ENCODE measurements around the gene CASKIN1. TPM values are rescaled to one million over a fixed set of nuclear protein-coding genes. Genes with fewer than 3 reads are reported as not detected.

The CASKIN1 gene
- total and polyA plus RNA-seq, 10 of the 15 experiments (the other 5 are each of a cell fraction or from before 2014, with no cell fraction given): 0.03 to 0.33 (median 0.11) TPM; not detected in 5

DNA sequence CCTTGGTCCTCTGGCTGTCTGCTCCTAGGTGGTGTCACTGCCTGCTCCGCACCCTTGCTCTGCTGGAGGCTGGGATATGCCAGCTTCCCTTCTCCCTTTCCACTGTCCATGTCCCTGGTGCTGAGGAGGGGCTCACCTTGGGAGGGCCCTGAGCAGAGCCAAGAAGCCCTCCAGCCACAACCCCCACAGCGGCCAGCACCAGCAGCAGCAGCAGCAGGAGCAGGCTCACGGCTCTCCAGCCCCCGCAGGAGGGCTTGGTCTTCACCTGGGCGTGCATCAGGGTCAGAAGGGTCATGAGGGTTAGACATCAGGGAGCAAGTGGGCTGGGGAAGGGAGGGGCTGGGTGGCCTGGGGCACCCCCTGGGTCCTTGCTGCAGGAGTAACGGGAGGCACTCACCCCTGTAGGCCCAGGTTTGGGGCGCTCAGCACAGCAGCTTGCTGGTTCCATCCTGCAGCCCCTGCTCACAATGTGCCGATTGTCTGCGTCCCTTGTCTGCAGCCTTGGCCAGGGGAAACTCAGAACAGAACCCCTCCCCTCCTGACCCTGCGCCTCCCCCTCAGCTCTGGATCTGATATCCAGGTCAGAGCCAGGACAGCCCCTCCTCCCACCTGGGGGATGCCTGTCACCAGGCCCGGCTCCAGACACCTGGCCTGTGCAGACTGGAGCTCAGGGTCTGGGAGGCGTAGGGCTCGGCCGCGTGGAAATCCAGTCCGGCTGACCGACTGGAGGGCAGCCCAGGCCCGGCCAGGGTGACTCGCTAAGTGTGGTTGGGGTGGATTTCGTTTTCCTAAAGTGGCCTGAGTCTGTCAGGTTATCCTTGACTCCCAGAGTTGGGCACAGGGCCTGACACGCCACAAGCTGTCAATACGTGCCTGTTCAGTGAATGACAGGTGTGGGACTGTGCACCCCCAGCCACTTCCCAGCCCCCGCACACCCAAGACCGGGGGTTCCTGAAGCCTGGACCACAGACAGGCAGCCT, 14.3 kb upstream of the CASKIN1 start, which contains the start of gene BRICD5:
BRICD5 (minus strand) TSS at position 478 of the 980 bp plus-strand sequence; CDS start at position 448, 30 bp downstream.
- WGBS (ENCODE audit: insufficient coverage, insufficient replicate concordance, low lambda C conversion rate, missing lambda C conversion rate): 87% methylated on average over 24 of the region's 24 CpGs
- CTCF ChIA-PET: interaction anchor here (0.5 to 1.1 kb wide), 2 partner anchors 16 to 45 kb away, joined by 3 read pairs; no protein-coding TSS in a partner anchor
- no peak for FAIRE-seq

DNA sequence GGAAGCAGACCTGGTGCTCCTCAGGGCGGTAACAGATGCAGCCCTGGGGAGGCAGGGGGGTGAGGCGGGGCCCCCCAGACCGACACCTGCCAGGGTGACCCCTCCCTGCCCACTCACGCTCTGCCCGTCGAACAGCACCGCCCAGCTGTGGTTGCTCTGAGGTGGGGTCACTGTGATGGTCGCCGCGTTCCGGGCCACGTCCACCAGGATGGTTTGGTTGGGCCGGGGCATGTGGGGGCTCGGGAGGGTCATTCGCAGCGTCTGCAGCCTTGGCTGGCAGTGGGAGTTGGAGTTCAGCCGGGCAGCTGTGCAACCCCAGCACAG, 13.6 kb upstream of the CASKIN1 start:
- H3K27ac ChIP-seq (ENCODE audit: control insufficient read depth, insufficient read depth): no peak overlapping the region
- no peak overlapping the region for H3K4me3 ChIP-seq
- H3K36me3 ChIP-seq (ENCODE audit: control insufficient read depth in 2 of 2, insufficient read depth in 2 of 2, low read length in 1 of 2): peaks cover 8 to 19% of the 10 kb centered on the region in 2 experiments; a peak in 3 of 4 replicates
- H3K9me3 ChIP-seq (replicated peaks; ENCODE audit: control insufficient read depth, insufficient read depth, low read length): no peaks in the 10 kb centered on the region
- no TSS peak for BruUV-seq (replicated peaks)
- no peak overlapping the region for H3K9ac ChIP-seq (ENCODE audit: control insufficient read depth, insufficient read depth, low read length)
- no peaks in the 10 kb centered on the region for H3K27me3 ChIP-seq (replicated peaks in 1 of 2; ENCODE audit: control insufficient read depth in 2 of 2, insufficient read depth in 2 of 2, low read length in 1 of 2)
- no peaks in the 10 kb centered on the region for H4K20me1 ChIP-seq (ENCODE audit: control insufficient read depth, insufficient read depth)
- in situ Hi-C loops (cut with MboI): no loop called here
- intact Hi-C loops (cut with micrococcal nuclease; ENCODE audit: unreplicated experiment): no loop called here
- no peak overlapping the region for H2AFZ ChIP-seq (ENCODE audit: control insufficient read depth, low read depth, low read length)
- no peak for DNase-seq (ENCODE audit: low read depth, low spot score)
- TF ChIP-seq POLR2A (IDR thresholded peaks at IDR 0.05; ENCODE audit: low read depth, low read length) (peak; percentile 33; the same call in 1 of the 2 replicates), ZNF274 (IDR thresholded peaks at IDR 0.05; ENCODE audit: insufficient read depth, insufficient read length) (no peak)
- ChIA-PET CTCF (no interaction called here), RAD21 (ENCODE audit: unreplicated experiment) (no interaction called here), POLR2A (no interaction called here), SMC1A (ENCODE audit: uncharacterized antibody, unreplicated experiment) (no interaction called here)
- no peak for FAIRE-seq
- peaks cover 6% of the 10 kb centered on the region; the same call in 1 of the 2 replicates for H3K4me1 ChIP-seq (ENCODE audit: control insufficient read depth, insufficient read depth, low read length)
- WGBS (ENCODE audit: insufficient coverage, insufficient replicate concordance, low lambda C conversion rate, missing lambda C conversion rate): 97% methylated on average over 17 of the region's 17 CpGs
- H3K79me2 ChIP-seq (ENCODE audit: control insufficient read depth, insufficient read depth, low read length): peaks cover 34% of the 10 kb centered on the region
- no peak for ATAC-seq
- H3K4me2 ChIP-seq (ENCODE audit: control insufficient read depth, insufficient read depth): no peak overlapping the region

More for the DNA sequence above, 14.3 kb upstream of the CASKIN1 start, which contains the start of gene BRICD5:
- Histone ChIP-seq H3K79me2 (ENCODE audit: control insufficient read depth, insufficient read depth, low read length) (peaks cover 35% of the 10 kb centered on the region), H3K36me3 (ENCODE audit: control insufficient read depth in 2 of 2, insufficient read depth in 2 of 2, low read length in 1 of 2) (peaks cover 8 to 19% of the 10 kb centered on the region in 2 experiments; a peak in 3 of 4 replicates), H3K27me3 (replicated peaks in 1 of 2; ENCODE audit: control insufficient read depth in 2 of 2, insufficient read depth in 2 of 2, low read length in 1 of 2) (no peaks in the 10 kb centered on the region), H3K9ac (ENCODE audit: control insufficient read depth, insufficient read depth, low read length) (no peak within 1 kb of the TSS), H3K4me1 (ENCODE audit: control insufficient read depth, insufficient read depth, low read length) (peaks cover 6% of the 10 kb centered on the region; the same call in 1 of the 2 replicates), H3K4me2 (ENCODE audit: control insufficient read depth, insufficient read depth) (no peak within 1 kb of the TSS), H3K4me3 (no peak within 1 kb of the TSS), H3K9me3 (replicated peaks; ENCODE audit: control insufficient read depth, insufficient read depth, low read length) (no peaks in the 10 kb centered on the region), H2AFZ (ENCODE audit: control insufficient read depth, low read depth, low read length) (no peak within 1 kb of the TSS), H3K27ac (ENCODE audit: control insufficient read depth, insufficient read depth) (no peak within 1 kb of the TSS), H4K20me1 (ENCODE audit: control insufficient read depth, insufficient read depth) (no peaks in the 10 kb centered on the region)
- ChIA-PET SMC1A (ENCODE audit: uncharacterized antibody, unreplicated experiment) (no interaction called here), RAD21 (ENCODE audit: unreplicated experiment) (no interaction called here), POLR2A (no interaction called here)
- no peak for ATAC-seq
- TF ChIP-seq JUND (IDR thresholded peaks at IDR 0.05; ENCODE audit: low read depth, low read length) (no peak), NR2F1 (conservative IDR thresholded peaks at IDR 0.05) (no peak), POLR2A (IDR thresholded peaks at IDR 0.05; ENCODE audit: low read depth, low read length) (peak; percentile 61), MEF2B (IDR thresholded peaks at IDR 0.05; ENCODE audit: partially characterized antibody, poor library complexity, severe bottlenecking) (no peak), NFXL1 (IDR thresholded peaks at IDR 0.05; ENCODE audit: borderline replicate concordance) (no peak), MTA3 (IDR thresholded peaks at IDR 0.05; ENCODE audit: borderline replicate concordance, low read length) (peak; percentile 39; the same call in 1 of the 2 replicates)
- intact Hi-C loops (cut with micrococcal nuclease; ENCODE audit: unreplicated experiment): no loop called here
- no TSS peak for BruUV-seq (replicated peaks)
- DNase-seq (ENCODE audit: low read depth, low spot score): no peak
- in situ Hi-C loops (cut with MboI): no loop called here
